PC-3 (cell line): ENCODE results near the gene ADCY10.

Source experiments
- CTCF ChIP-seq: fragments of 300-600 bp; sonication (generic); conservative IDR thresholded peaks from 2 replicates; pipeline ENCODE4 v1.5.1; 2017; ENCODE audit warnings: antibody characterized with exemption, low read depth, mild to moderate bottlenecking, low read length
- EZH2 ChIP-seq: fragments of 300-600 bp; sonication (generic); IDR thresholded peaks from one replicate; pipeline ENCODE4 v1.6.1; 2017; ENCODE audit warnings: antibody characterized with exemption, mild to moderate bottlenecking, low read length; ENCODE audit not compliant: unreplicated experiment

GRCh38 chr1:167842872-167843271 lies 71.1 kb downstream of the ADCY10 start:
- no peak for TF ChIP-seq EZH2
- no peak for TF ChIP-seq CTCF
